PFSK-1 (cell line): Measurements from ENCODE around the gene RETREG1.

Experiments used
- POLR2AphosphoS5 ChIP-seq: IDR thresholded peaks from 2 replicates; pipeline ENCODE4 v1.6.1; 2012; ENCODE audit warnings: low read depth, mild to moderate bottlenecking, control low read depth, low read length, moderate library complexity
- REST ChIP-seq, 2 experiments: IDR thresholded peaks; 2 replicates each; pipeline versions ENCODE4 v1.6.1 to v1.8.0; 2011 to 2012; ENCODE audit warnings: low read depth in 2 of 2, low read length in 2 of 2, control low read depth in 1 of 2, inconsistent platforms in 1 of 2, mild to moderate bottlenecking in 1 of 2, moderate library complexity in 1 of 2; ENCODE audit not compliant: insufficient read depth in 1 of 2
- SIN3A ChIP-seq: IDR thresholded peaks from 2 replicates; pipeline ENCODE4 v1.6.1; 2012; ENCODE audit warnings: mild to moderate bottlenecking, low read length, moderate library complexity, borderline replicate concordance; ENCODE audit not compliant: insufficient read depth

- TF ChIP-seq POLR2AphosphoS5 (no peak), SIN3A (no peak), REST (IDR thresholded peaks at IDR 0.05; ENCODE audit: insufficient read depth in 1 of 2, low read depth in 2 of 2, low read length in 2 of 2) (no peak)
Measured at GRCh38 chr5:16659536-16659935, 42.7 kb upstream of the RETREG1 start.
